ENCODE measurements around the gene EPN2.
"Not testable (repeated sequence)": the region's sequence is repeated elsewhere in the genome, so short reads cannot be mapped to it uniquely, and the experiment has no call there.

DNA sequence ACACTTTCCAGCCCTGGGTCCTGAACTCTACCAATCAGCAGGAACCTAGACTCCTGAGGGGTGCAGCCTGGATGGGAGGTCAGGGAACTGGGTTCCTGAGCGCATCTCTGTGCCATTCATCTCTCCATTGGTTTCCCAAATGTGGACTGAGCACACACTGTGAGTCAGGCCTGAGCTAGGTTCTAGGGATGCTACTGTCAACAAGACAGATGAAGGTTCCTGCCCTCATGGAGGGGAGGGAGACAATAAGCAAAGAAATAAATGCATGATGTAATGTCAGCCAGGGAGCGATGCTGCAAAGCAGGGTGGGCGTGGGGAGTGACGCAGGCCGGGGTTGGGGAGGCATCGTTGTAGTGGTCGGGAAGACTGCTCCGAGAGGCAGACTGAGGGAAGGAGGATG lies 17.0 kb upstream of the EPN2 start:
- TF ChIP-seq, protein P1, sequence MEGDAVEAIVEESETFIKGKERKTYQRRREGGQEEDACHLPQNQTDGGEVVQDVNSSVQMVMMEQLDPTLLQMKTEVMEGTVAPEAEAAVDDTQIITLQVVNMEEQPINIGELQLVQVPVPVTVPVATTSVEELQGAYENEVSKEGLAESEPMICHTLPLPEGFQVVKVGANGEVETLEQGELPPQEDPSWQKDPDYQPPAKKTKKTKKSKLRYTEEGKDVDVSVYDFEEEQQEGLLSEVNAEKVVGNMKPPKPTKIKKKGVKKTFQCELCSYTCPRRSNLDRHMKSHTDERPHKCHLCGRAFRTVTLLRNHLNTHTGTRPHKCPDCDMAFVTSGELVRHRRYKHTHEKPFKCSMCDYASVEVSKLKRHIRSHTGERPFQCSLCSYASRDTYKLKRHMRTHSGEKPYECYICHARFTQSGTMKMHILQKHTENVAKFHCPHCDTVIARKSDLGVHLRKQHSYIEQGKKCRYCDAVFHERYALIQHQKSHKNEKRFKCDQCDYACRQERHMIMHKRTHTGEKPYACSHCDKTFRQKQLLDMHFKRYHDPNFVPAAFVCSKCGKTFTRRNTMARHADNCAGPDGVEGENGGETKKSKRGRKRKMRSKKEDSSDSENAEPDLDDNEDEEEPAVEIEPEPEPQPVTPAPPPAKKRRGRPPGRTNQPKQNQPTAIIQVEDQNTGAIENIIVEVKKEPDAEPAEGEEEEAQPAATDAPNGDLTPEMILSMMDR (conservative IDR thresholded peaks at IDR 0.05 in 1 of 2, IDR thresholded peaks at IDR 0.05 in 1 of 2; ENCODE audit: extremely low read depth in 1 of 2, insufficient read depth in 1 of 2, low read depth in 1 of 2, low read length in 2 of 2): not testable (repeated sequence)
- not testable (repeated sequence) for TF ChIP-seq EZH2 (IDR thresholded peaks at IDR 0.05; ENCODE audit: borderline replicate concordance, low read length)

Data from mammary epithelial cell (primary cell).